Brain microvascular endothelial cell (primary cell): ENCODE measurements around the gene C1orf159.

Experiments
- DNase-seq: peaks from one replicate; pipeline ENCODE4 v3.0.0-alpha.2; 2020
- H3K27ac ChIP-seq: fragments of 250-450 bp; sonication (Bioruptor Pico); 2 replicates; pipeline ENCODE4 v1.5.1; 2020; ENCODE audit warnings: mild to moderate bottlenecking, moderate library complexity
- H3K27me3 ChIP-seq: fragments of 250-450 bp; sonication (Bioruptor Pico); replicated peaks from 2 replicates; pipeline ENCODE4 v1.5.1; 2020; ENCODE audit warnings: mild to moderate bottlenecking
- H3K36me3 ChIP-seq: fragments of 250-450 bp; sonication (Bioruptor Pico); replicated peaks from 2 replicates; pipeline ENCODE4 v1.5.1; 2020; ENCODE audit warnings: mild to moderate bottlenecking
- H3K4me3 ChIP-seq: 2 replicates; pipeline ENCODE4 v1.5.1; 2011; ENCODE audit warnings: low read depth, mild to moderate bottlenecking, control low read depth, low read length, moderate library complexity
- CTCF ChIP-seq: IDR thresholded peaks from 2 replicates; pipeline ENCODE4 v1.5.1; 2011; ENCODE audit warnings: low read depth, mild to moderate bottlenecking, moderate library complexity, low read length, control low read depth, inconsistent platforms; ENCODE audit errors: missing control alignments
- in situ Hi-C: cut with HindIII; loops from 2 replicates; pipeline ENCODE4 v1.10.0; 2017; ENCODE audit warnings: low sequenced_read_pairs, low pct_ligation_motif_present

The C1orf159 gene

GRCh38 chr1:1162597-1163537, 47.0 kb upstream of the C1orf159 start:
- DNase-seq: no peak
- Histone ChIP-seq H3K4me3 (no peak overlapping the region), H3K27ac (no peak overlapping the region), H3K27me3 (peaks cover 15% of the 10 kb centered on the region), H3K36me3 (no peaks in the 10 kb centered on the region)
- in situ Hi-C loops: no loop called here
- no peak for TF ChIP-seq CTCF

GRCh38 chr1:1161683-1162079, 45.8 kb upstream of the C1orf159 start:
- H3K36me3 ChIP-seq: no peaks in the 10 kb centered on the region
- H3K4me3 ChIP-seq: no peak overlapping the region
- DNase-seq: no peak
- H3K27ac ChIP-seq: no peak overlapping the region
- no peak for TF ChIP-seq CTCF
- in situ Hi-C loops: no loop called here
- peaks cover 15% of the 10 kb centered on the region for H3K27me3 ChIP-seq

GRCh38 chr1:1161078-1161682, 45.3 kb upstream of the C1orf159 start:
- no peak for TF ChIP-seq CTCF
- no peak for DNase-seq
- H3K4me3 ChIP-seq: no peak overlapping the region
- H3K36me3 ChIP-seq: no peaks in the 10 kb centered on the region
- H3K27ac ChIP-seq: no peak overlapping the region
- in situ Hi-C loops: no loop called here
- peaks cover 15% of the 10 kb centered on the region for H3K27me3 ChIP-seq

GRCh38 chr1:1160281-1160930, 44.5 kb upstream of the C1orf159 start:
- TF ChIP-seq CTCF: no peak
- DNase-seq: no peak
- H3K36me3 ChIP-seq: no peaks in the 10 kb centered on the region
- in situ Hi-C loops: no loop called here
- no peak overlapping the region for H3K4me3 ChIP-seq
- H3K27ac ChIP-seq: no peak overlapping the region
- H3K27me3 ChIP-seq: peaks cover 11% of the 10 kb centered on the region

- H3K27me3 ChIP-seq: no peaks in the 10 kb centered on the region
- H3K36me3 ChIP-seq: no peaks in the 10 kb centered on the region
- peak overlapping the region; percentile 54 for H3K4me3 ChIP-seq
- H3K27ac ChIP-seq: peak overlapping the region; percentile 55
- no peak for DNase-seq
- TF ChIP-seq CTCF: no peak
- in situ Hi-C loops: no loop called here
Observed at GRCh38 chr1:1157914-1158710, 42.2 kb upstream of the C1orf159 start.
